ENCODE data around the gene SEMA4A. TPM values are rescaled to one million over a fixed set of nuclear protein-coding genes. Genes with fewer than 3 reads are reported as not detected.
"Not testable (repeated sequence)": the region's sequence is repeated elsewhere in the genome, so short reads cannot be mapped to it uniquely, and the experiment has no call there.

SEMA4A gene
- total and polyA plus RNA-seq, 9 donors: 1.5 to 5.4 (median 3.2) TPM

DNA sequence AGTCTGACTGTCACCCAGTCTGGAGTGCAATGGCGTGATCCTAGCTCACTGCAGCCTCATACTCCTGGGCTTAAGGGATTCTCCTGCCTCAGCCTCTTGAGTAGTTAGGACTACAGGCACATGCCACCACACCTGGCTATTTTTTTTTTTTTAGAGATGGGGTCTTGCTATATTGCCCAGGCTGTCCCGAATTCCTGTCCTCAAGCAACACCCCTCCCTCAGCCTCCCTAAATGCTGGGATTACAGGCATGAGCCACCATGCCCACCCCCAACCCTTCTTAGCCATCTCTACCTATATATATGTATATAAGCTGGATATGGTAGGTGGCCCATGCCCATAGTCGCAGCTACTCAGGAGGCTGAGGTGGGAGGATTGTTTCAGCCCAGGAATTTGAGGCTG lies 27.1 kb downstream of the SEMA4A start:
- H3K27me3 ChIP-seq (ENCODE audit: control insufficient read depth, insufficient read depth, low read length): peaks cover 7% of the 10 kb centered on the region
- no peak overlapping the region for H3K4me3 ChIP-seq (ENCODE audit: low read length)
- no peaks in the 10 kb centered on the region for H3K4me1 ChIP-seq (ENCODE audit: control insufficient read depth, insufficient read depth, low read length)
- no peak for DNase-seq
- H3K36me3 ChIP-seq (ENCODE audit: control insufficient read depth, insufficient read depth, low read length): no peaks in the 10 kb centered on the region
- no peaks in the 10 kb centered on the region for H3K9me3 ChIP-seq (replicated peaks; ENCODE audit: control insufficient read depth, low read depth, low read length)
- no peak overlapping the region for H3K27ac ChIP-seq (ENCODE audit: low read length)
- no CpG with 5 or more reads among the region's 3 CpGs for WGBS (ENCODE audit: insufficient coverage)

GRCh38 chr1:156181391-156181924 lies 28.1 kb downstream of the SEMA4A start:
- not testable (repeated sequence) for DNase-seq; H3K36me3 ChIP-seq (ENCODE audit: control insufficient read depth, insufficient read depth, low read length); H3K9me3 ChIP-seq (replicated peaks; ENCODE audit: control insufficient read depth, low read depth, low read length); H3K27me3 ChIP-seq (ENCODE audit: control insufficient read depth, insufficient read depth, low read length); H3K4me3 ChIP-seq (ENCODE audit: low read length); H3K4me1 ChIP-seq (ENCODE audit: control insufficient read depth, insufficient read depth, low read length); H3K27ac ChIP-seq (ENCODE audit: low read length)
- WGBS (ENCODE audit: insufficient coverage): no CpG with 5 or more reads among the region's 8 CpGs

DNA sequence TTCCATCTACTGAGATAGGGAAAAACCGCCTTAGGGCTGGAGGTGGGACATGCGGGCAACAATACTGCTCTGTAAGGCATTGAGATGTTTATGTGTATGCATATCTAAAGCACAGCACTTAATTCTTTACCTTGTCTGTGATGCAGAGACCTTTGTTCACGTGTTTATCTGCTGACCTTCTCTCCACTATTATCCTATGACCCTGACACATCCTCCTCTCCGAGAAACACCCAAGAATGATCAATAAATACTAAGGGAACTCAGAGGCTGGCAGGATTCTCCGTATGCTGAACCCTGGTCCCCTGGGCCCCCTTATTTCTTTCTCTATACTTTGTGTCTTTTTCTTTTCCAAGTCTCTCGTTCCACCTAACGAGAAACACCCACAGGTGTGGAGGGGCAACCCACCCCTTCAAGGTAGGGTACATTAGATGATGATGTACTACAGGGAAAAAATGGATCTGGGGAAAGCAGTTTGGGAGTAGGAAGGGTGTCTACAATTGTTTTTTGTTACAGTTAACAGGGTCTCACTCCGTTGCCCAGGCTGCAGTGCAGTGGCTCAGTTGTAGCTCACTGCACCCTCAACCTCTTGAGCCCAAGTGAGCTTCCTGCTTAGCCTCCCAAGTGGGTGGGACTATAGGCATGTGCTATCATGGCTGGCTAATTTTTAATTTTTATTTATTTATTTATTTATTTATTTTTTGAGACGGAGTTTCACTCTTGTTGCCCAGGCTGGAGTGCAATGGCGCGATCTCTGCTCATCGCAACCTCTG lies 28.8 kb downstream of the SEMA4A start:
- whole genome bisulfite sequencing (ENCODE audit: insufficient coverage): 71% methylated on average over 4 of the region's 12 CpGs
- H3K27me3 ChIP-seq (ENCODE audit: control insufficient read depth, insufficient read depth, low read length); H3K4me3 ChIP-seq (ENCODE audit: low read length); H3K4me1 ChIP-seq (ENCODE audit: control insufficient read depth, insufficient read depth, low read length); H3K27ac ChIP-seq (ENCODE audit: low read length); H3K9me3 ChIP-seq (replicated peaks; ENCODE audit: control insufficient read depth, low read depth, low read length); DNase-seq; H3K36me3 ChIP-seq (ENCODE audit: control insufficient read depth, insufficient read depth, low read length): not testable (repeated sequence)

DNA sequence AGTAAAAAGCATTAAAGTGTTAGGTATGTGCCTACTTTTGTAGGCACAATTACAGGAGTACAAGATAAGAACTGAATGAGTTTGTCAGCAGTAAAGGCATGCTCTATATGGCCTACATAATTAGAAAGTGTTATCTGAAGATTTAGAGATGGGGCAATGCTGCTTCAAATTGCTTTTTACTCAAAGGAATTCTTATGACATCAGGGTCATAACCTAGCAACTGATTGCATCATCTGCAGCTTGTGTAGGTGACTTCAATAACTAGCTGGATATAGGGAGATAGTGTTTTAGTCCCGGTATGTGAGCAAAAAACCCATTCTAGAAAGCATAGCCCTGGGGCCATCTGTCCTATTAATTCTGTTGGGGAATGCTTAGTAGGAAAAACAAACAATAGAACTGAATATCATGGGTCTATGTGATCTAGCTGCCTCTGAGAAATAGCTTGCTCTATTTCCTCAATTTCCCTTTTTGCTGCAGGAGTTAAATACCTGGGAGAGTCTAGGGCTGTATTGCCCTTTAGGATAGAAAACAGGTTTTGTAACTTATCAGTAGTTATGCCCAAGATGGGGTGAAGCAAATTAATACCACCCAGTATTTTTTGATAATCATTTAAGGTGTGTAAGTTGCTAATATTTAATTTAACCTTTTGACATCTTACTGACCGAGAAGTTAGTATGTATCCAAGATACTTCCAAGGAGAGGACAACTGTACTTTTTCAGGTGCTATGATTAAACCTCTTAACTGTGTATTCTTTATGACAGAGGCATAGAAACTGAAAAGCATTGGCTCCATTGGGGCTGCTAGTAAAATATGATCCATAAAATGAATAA lies 33.2 kb downstream of the SEMA4A start:
- H3K4me3 ChIP-seq (ENCODE audit: low read length); H3K27me3 ChIP-seq (ENCODE audit: control insufficient read depth, insufficient read depth, low read length); DNase-seq; H3K9me3 ChIP-seq (replicated peaks; ENCODE audit: control insufficient read depth, low read depth, low read length); H3K36me3 ChIP-seq (ENCODE audit: control insufficient read depth, insufficient read depth, low read length); H3K4me1 ChIP-seq (ENCODE audit: control insufficient read depth, insufficient read depth, low read length); H3K27ac ChIP-seq (ENCODE audit: low read length): not testable (repeated sequence)
- no CpG with 5 or more reads among the region's 2 CpGs for WGBS (ENCODE audit: insufficient coverage)

GRCh38 chr1:156190265-156190664 lies 36.9 kb downstream of the SEMA4A start:
- H3K9me3 ChIP-seq (replicated peaks; ENCODE audit: control insufficient read depth, low read depth, low read length); H3K4me3 ChIP-seq (ENCODE audit: low read length); DNase-seq; H3K27ac ChIP-seq (ENCODE audit: low read length); H3K27me3 ChIP-seq (ENCODE audit: control insufficient read depth, insufficient read depth, low read length); H3K36me3 ChIP-seq (ENCODE audit: control insufficient read depth, insufficient read depth, low read length): not testable (repeated sequence)
- H3K4me1 ChIP-seq (ENCODE audit: control insufficient read depth, insufficient read depth, low read length): peaks cover 12% of the 10 kb centered on the region
- no CpG with 5 or more reads among the region's 4 CpGs for WGBS (ENCODE audit: insufficient coverage)

GRCh38 chr1:156191292-156191964 lies 38.0 kb downstream of the SEMA4A start:
- no peak overlapping the region for H3K27ac ChIP-seq (ENCODE audit: low read length)
- no peak for DNase-seq
- H3K4me3 ChIP-seq (ENCODE audit: low read length): no peak overlapping the region
- no peaks in the 10 kb centered on the region for H3K9me3 ChIP-seq (replicated peaks; ENCODE audit: control insufficient read depth, low read depth, low read length)
- no CpG with 5 or more reads among the region's 4 CpGs for WGBS (ENCODE audit: insufficient coverage)
- no peaks in the 10 kb centered on the region for H3K27me3 ChIP-seq (ENCODE audit: control insufficient read depth, insufficient read depth, low read length)
- H3K4me1 ChIP-seq (ENCODE audit: control insufficient read depth, insufficient read depth, low read length): peaks cover 12% of the 10 kb centered on the region
- peaks cover 9% of the 10 kb centered on the region for H3K36me3 ChIP-seq (ENCODE audit: control insufficient read depth, insufficient read depth, low read length)

GRCh38 chr1:156193208-156193487 lies 39.8 kb downstream of the SEMA4A start:
- no CpG with 5 or more reads among the region's 7 CpGs for WGBS (ENCODE audit: insufficient coverage)

GRCh38 chr1:156193488-156194299 lies 40.3 kb downstream of the SEMA4A start, which contains the start of gene SLC25A44:
SLC25A44 (plus strand) TSS chr1:156194104; CDS start chr1:156199848, 5,744 bp downstream.
- H3K36me3 ChIP-seq (ENCODE audit: control insufficient read depth, insufficient read depth, low read length): peaks cover 15% of the 10 kb centered on the region
- DNase-seq: peak; percentile 100
- no peaks in the 10 kb centered on the region for H3K27me3 ChIP-seq (ENCODE audit: control insufficient read depth, insufficient read depth, low read length)
- H3K27ac ChIP-seq (ENCODE audit: low read length): peak within 1 kb of the TSS; percentile 93
- peak within 1 kb of the TSS; percentile 74 for H3K4me3 ChIP-seq (ENCODE audit: low read length)
- no peaks in the 10 kb centered on the region for H3K9me3 ChIP-seq (replicated peaks; ENCODE audit: control insufficient read depth, low read depth, low read length)
- H3K4me1 ChIP-seq (ENCODE audit: control insufficient read depth, insufficient read depth, low read length): peaks cover 12% of the 10 kb centered on the region
- WGBS (ENCODE audit: insufficient coverage): under 1% methylated on average over 44 of the region's 59 CpGs

More at GRCh38 chr1:156193208-156193487, 39.8 kb downstream of the SEMA4A start:
- no peak for DNase-seq
- Histone ChIP-seq H3K4me3 (ENCODE audit: low read length) (peak overlapping the region; percentile 74), H3K27ac (ENCODE audit: low read length) (peak overlapping the region; percentile 93), H3K36me3 (ENCODE audit: control insufficient read depth, insufficient read depth, low read length) (peaks cover 15% of the 10 kb centered on the region), H3K4me1 (ENCODE audit: control insufficient read depth, insufficient read depth, low read length) (peaks cover 12% of the 10 kb centered on the region), H3K9me3 (replicated peaks; ENCODE audit: control insufficient read depth, low read depth, low read length) (no peaks in the 10 kb centered on the region), H3K27me3 (ENCODE audit: control insufficient read depth, insufficient read depth, low read length) (no peaks in the 10 kb centered on the region)

DNA sequence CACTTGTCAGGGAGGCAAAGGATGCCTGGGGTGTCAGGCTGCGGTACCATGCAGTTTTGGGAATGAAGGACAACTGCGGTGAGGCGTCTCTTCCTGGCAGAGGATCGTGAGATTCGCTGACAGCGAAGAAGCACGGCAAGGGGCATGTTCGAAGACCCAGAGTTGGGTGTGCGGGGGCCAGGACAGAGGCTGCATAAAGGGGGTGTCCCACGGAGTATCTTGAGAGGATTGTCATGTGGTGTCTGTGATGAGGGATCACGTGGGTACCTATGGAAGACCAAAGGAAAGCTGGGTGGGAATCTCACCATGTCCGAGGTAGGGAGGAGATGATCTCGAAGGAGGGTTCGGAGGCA lies 40.9 kb downstream of the SEMA4A start:
- no peak for DNase-seq
- peak overlapping the region; percentile 59 for H3K27ac ChIP-seq (ENCODE audit: low read length)
- H3K27me3 ChIP-seq (ENCODE audit: control insufficient read depth, insufficient read depth, low read length): no peaks in the 10 kb centered on the region
- H3K36me3 ChIP-seq (ENCODE audit: control insufficient read depth, insufficient read depth, low read length): peaks cover 19% of the 10 kb centered on the region
- H3K9me3 ChIP-seq (replicated peaks; ENCODE audit: control insufficient read depth, low read depth, low read length): no peaks in the 10 kb centered on the region
- H3K4me1 ChIP-seq (ENCODE audit: control insufficient read depth, insufficient read depth, low read length): peaks cover 12% of the 10 kb centered on the region
- 11% methylated on average over 14 of the region's 14 CpGs for WGBS (ENCODE audit: insufficient coverage)
- peak overlapping the region; percentile 71 for H3K4me3 ChIP-seq (ENCODE audit: low read length)
